ENCODE measurements around the gene RND1.

GRCh38 chr12:48827513-48828096, 38.1 kb downstream of the RND1 start:
- TF ChIP-seq, protein P1, sequence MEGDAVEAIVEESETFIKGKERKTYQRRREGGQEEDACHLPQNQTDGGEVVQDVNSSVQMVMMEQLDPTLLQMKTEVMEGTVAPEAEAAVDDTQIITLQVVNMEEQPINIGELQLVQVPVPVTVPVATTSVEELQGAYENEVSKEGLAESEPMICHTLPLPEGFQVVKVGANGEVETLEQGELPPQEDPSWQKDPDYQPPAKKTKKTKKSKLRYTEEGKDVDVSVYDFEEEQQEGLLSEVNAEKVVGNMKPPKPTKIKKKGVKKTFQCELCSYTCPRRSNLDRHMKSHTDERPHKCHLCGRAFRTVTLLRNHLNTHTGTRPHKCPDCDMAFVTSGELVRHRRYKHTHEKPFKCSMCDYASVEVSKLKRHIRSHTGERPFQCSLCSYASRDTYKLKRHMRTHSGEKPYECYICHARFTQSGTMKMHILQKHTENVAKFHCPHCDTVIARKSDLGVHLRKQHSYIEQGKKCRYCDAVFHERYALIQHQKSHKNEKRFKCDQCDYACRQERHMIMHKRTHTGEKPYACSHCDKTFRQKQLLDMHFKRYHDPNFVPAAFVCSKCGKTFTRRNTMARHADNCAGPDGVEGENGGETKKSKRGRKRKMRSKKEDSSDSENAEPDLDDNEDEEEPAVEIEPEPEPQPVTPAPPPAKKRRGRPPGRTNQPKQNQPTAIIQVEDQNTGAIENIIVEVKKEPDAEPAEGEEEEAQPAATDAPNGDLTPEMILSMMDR (IDR thresholded peaks at IDR 0.05): no peak
- no peak for TF ChIP-seq EP300 (IDR thresholded peaks at IDR 0.05)
